NCI-H2196 treated with DMSO at 0.1 percent for 48 hours (cell line): ENCODE data around the gene DVL2.

Experiments
- DNase-seq: peaks from one replicate; lab custom pipeline; 2025; ENCODE audit not compliant: unreplicated experiment; lab: John Stamatoyannopoulos, UW

DVL2 gene

DNA sequence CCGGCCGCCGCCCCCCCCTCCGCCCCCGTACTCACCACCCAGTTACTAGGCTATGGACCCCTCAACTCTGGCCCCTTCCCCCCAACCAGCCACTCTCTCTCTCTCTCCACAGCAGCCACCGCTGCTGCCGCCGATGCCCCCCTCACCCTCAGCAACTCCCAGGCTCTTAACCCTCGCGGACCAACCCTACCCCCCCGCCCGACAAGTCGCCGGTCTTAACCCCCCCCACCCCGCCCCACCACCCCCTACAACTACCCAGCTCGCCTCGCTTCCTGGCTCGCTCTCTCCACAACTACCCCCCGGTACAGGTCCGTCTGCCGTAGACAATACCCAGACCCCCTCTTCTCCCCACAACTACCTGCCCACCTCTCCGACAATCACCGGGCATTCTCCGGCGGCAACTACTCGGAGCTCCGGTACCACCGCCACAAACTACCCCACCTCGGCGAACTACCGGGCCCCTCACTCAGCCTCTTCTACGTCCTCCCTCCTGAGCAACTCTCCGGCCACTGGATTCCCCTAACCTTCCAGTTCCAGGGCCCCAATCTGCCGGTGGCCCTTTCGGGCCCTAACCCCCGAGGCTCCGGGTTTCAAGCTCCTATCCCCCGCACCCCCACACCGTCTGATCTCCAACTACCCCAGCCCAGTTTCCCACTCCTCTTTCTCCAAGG, 4.2 kb upstream of the DVL2 start:
- no peak for DNase-seq

DNA sequence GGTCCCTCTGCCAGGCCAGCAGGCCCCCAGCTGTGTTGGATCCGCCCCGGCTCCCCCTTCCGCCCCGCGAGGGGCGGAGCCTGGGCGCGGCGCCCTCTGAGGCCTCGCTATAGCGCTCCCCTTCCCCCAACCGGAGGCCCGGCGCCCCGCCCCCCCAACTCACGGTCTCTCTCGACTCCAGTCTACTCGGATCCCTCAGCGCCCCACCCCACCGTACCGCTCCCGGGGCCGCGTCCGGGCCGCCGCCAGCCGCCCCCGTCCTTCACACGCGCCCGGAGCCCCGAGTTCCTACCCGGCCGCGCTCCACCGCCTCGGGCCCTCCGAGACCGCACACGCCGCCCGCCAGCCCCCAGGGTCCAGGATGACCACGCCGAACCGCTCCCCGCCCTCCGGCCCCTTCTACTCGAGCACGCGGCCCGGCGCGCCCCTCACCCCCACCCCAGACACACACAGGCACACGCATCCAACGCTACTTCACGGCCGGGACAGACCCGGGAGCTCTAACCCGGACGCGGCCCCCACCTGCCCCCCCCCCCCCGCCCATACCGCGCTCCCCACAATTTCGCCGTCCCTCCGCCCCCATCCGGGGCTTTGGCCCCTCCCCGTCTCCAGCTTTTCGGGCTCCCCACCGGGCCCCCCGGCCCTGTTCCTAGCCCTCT, 3.6 kb upstream of the DVL2 start:
- DNase-seq, result no peak

DNA sequence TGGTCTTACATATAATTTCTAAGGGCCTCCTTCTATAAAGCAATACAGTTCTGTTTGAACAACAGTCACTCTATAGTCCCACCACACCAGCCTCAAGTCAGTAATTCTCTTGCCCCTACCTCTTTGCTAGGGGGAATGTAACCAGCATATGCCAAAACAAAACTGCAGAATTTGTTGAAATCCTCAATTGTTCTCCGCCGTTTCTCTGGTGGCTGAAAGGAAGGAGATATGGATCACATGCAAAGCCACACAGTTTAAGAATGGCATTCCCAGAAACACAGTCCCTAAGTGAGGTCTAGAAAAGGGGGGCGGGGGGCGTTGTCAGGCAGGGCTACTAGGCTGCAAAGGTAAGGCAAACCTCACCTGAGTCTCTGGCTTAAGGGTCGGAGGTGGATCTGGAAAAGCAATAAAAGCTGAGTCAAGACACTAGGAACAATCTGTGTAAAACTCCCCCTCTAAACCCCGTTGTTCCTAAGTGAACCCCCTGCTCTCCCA, 3.0 kb upstream of the DVL2 start:
- DNase-seq, result no peak

DNA sequence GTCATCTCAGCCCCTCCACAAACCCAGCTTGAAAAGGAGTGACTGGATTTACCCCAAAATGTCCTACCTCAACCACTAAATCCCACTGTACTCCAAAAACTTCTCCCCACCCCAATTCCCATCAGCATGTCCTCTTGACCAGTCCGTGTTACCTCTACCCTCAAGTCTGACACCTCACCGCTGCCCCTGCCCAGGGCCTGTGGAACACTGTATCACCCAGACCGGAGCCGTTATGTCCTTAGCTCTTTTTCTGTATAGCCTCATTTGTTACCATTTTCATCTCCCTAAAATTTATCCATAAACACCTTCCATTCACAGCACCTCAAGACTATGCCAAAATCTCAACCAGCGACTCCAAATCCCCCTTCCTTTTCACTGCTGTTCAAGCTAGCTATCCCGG, 2.5 kb upstream of the DVL2 start:
- DNase-seq, result no peak

- no peak for DNase-seq
Observed at GRCh38 chr17:7235693-7236665, 1.7 kb upstream of the DVL2 start.

DNA sequence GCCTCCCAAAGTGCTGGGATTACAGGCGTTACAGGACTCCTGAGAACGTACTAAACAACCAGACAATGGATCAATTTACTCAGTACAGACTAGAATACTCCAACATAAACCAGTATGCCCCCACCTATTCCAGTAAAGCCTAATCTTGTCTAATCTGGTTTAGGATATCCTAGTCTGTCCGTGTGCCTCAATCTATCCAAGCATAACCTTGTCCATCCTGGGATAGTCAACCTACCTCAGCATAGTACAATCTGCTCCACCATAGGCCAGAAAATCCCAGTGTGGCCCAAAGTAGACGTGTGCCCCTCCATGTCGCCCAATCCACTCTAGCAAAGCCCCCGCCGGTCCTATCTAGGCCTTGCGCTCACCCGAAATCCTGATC, 625 bp downstream of the DVL2 start:
- no peak for DNase-seq

- no peak for DNase-seq
Observed at GRCh38 chr17:7232114-7232513, 2.2 kb downstream of the DVL2 start.

DNA sequence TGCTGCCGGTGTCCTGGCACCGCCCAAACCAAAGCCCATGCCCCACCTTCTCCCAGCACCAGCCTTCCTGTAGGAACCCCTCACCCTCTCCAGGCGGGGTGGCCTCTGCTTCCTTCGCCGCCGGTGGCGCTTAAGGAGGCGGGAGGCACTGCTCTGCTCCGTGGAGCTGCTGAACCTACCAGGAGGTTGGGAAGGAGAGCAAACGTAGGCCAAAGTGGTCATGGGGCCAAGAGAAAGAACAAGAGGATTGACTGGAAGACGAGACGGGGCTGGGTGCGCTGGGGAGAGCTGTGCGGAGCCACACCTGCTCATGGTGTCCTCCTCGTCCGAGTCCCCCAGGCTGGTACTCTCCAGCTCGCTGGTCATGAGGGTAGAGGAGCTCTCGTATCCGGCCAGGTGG, 4.8 kb downstream of the DVL2 start:
- DNase-seq, result no peak

DNA sequence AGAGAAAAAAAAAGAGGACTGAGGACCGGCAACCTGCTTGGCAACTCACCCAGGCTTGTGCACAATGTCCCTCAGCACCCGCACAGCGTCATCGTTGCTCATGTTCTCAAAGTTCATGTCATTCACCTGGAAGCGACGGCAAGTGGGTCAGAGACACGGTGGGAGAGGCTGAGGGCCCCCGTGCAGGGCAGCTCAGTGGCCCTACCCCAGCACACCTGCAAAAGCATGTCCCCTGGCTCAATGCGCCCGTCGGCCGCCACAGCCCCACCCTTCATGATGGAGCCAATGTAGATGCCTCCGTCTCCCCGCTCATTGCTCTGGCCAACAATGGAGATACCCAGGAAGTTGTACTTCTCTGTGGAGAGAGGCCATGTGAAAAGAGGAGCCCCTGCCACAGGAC, 5.4 kb downstream of the DVL2 start:
- no peak for DNase-seq

GRCh38 chr17:7226721-7227710, 7.3 kb downstream of the DVL2 start:
- no peak for DNase-seq

- DNase-seq, result no peak
Observed at GRCh38 chr17:7225711-7226331, 8.5 kb downstream of the DVL2 start.

- no peak for DNase-seq
Observed at GRCh38 chr17:7224661-7225111, 9.6 kb downstream of the DVL2 start.

DNA sequence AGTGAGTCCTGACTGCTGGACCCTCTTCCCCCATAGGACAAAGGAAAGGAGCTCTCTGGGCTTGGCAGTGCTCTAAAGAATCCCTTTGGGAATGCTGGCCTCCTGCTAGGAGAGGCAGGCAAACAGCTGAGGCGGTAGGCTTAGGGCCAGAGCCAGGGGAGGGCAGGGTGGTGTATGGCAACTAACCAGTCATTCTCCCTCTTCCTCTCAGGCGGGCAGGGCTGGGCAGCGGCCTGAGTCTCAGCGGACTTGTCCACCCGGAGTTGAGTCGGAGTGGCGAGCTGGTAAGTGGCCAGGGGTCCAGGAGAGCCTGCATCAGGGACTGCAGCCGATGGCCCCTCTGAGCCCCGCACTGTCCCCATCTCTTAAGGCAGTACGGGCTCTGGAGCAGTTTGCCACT, 10.2 kb downstream of the DVL2 start:
- no peak for DNase-seq

DNA sequence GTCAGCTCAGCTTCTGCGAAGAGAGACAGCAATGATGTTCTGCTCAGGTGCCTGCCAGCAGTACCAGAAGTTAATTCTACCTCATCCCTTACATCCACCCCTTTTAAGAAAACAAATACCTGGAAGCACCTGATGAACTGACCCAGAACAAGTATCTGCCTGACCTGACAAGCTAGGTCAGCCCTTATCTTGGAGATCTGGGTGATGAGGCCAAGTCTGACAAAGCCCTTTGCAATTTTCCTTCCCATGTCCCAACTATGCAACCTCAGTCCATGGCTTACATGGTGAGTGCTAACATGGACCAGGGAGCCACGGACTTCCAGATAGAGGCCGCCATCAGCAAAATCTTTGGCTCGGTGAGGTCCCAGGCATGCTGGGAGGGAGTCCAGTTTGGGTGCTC, 10.9 kb downstream of the DVL2 start:
- DNase-seq, result no peak

DNA sequence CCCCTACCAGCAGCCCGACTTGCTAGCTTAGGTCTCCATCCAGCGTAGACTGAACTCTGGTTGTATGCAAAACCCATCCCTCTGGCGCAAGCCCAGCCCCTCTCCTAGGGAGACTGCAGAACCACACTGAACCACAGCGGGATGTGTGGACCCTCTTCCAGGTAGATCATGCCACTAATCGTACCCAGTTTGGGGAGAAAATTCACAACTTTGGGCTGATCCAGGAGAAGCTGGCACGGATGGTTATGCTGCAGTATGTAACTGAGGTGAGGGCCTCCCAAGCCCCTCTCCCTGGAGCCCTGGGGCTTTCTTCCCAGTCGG, 11.4 kb downstream of the DVL2 start:
- no peak for DNase-seq

DNA sequence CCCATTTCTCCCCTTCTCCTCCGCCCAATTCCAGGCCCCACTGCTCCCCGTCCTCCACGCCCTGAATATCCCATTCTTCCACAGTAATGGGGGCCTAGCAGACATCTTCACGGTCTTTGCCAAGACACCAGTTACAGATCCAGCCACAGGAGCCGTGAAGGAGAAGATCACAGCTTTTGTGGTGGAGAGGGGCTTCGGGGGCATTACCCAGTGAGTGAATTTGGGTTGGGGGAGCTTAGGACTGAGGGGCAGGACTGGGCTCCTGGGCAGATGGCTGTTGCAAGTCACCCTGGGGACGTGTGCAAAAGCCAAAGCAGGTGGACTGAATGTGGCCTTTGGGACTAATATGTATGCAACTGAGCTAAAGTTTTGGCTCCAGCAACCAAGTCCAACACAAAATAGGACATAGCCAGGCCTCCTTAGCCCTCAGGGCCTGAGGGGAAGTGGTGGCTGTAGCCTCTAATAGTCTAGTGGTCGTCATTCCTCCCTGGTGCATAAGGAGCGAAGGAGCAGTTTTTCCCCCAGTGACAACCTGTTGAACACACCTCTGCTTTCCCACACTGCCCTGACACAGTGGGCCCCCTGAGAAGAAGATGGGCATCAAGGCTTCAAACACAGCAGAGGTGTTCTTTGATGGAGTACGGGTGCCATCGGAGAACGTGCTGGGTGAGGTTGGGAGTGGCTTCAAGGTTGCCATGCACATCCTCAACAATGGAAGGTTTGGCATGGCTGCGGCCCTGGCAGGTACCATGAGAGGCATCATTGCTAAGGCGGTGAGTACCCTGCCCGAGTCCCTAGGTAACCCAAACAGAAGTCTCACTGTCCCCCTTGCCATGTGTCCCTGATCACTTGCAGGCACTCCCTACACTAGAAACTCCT, 12.0 kb downstream of the DVL2 start:
- DNase-seq, result no peak

- no peak for DNase-seq
Observed at GRCh38 chr17:7221278-7222092, 12.8 kb downstream of the DVL2 start.

- DNase-seq, result no peak
Observed at GRCh38 chr17:7220593-7221277, 13.6 kb downstream of the DVL2 start.
